Subcutaneous adipose tissue (tissue), 4 donors: Measurements from ENCODE around the gene GPR33. TPM values are rescaled to one million over a fixed set of nuclear protein-coding genes. Genes with fewer than 3 reads are reported as not detected.

ENCODE experiments used
- total RNA-seq, 4 donors: library from RNA; depleted of rRNA; stranded (reverse); fragments of >200 nt; gene quantifications; one replicate each; pipeline ENCODE4 v1.1.0, GENCODE V29; 2016
- TF ChIP-seq, protein P1 (sequence below): fragments of 450-650 bp; IDR thresholded peaks from one replicate; pipeline ENCODE4 v1.5.1; 2016; ENCODE audit warnings: low read depth, mild to moderate bottlenecking, control low read depth, antibody characterized with exemption, moderate library complexity

The GPR33 gene
- total RNA-seq, 4 donors from 2014 or later, result not detected

GRCh38 chr14:31461545-31461944 lies 26.3 kb downstream of the GPR33 start:
- TF ChIP-seq, protein P1, sequence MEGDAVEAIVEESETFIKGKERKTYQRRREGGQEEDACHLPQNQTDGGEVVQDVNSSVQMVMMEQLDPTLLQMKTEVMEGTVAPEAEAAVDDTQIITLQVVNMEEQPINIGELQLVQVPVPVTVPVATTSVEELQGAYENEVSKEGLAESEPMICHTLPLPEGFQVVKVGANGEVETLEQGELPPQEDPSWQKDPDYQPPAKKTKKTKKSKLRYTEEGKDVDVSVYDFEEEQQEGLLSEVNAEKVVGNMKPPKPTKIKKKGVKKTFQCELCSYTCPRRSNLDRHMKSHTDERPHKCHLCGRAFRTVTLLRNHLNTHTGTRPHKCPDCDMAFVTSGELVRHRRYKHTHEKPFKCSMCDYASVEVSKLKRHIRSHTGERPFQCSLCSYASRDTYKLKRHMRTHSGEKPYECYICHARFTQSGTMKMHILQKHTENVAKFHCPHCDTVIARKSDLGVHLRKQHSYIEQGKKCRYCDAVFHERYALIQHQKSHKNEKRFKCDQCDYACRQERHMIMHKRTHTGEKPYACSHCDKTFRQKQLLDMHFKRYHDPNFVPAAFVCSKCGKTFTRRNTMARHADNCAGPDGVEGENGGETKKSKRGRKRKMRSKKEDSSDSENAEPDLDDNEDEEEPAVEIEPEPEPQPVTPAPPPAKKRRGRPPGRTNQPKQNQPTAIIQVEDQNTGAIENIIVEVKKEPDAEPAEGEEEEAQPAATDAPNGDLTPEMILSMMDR, result no peak

DNA sequence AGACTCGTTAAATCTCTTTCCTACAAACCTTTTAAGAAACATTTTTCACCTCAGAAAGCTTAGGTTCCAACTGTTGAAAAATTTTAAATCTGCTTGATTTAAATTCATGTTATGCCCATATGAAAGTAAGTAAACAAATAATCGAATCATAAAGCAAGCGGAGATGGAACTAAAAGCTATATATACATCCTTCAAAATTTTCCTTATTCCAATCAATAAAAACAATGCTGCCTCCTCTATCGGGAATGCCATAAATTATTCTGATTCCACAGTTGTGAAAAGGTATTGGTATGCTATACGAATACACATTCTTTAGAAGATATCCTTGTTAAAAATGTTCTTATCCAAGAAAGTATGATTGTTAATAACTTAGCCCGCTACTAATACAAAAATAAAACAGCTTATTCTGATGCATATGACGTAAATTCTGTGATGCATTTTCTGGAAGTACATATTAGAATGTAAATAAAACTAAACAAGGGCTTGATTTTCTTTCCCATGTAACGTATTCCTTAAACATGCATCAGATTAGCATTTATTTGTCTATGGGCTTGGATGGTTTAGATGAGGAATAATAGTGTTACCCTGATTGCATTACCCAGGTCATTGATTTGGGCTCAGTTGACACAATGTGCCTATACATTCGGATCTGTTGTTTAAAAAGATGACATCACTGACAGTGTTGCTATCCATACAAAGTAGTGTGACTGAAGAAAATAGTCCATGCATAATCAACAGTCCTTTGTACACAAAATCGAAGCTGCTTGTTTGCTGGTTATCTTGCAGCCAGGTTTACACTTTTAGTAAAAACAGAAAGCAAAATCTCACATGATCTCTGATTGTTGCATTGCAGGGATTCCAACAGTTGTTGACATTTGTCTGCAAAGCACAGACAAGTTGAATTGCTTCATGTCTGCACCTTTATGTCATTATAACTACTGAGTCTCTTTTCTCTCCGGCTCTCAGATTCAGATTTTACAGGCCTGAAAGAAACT lies 29.9 kb downstream of the GPR33 start:
- TF ChIP-seq, protein P1, result no peak

DNA sequence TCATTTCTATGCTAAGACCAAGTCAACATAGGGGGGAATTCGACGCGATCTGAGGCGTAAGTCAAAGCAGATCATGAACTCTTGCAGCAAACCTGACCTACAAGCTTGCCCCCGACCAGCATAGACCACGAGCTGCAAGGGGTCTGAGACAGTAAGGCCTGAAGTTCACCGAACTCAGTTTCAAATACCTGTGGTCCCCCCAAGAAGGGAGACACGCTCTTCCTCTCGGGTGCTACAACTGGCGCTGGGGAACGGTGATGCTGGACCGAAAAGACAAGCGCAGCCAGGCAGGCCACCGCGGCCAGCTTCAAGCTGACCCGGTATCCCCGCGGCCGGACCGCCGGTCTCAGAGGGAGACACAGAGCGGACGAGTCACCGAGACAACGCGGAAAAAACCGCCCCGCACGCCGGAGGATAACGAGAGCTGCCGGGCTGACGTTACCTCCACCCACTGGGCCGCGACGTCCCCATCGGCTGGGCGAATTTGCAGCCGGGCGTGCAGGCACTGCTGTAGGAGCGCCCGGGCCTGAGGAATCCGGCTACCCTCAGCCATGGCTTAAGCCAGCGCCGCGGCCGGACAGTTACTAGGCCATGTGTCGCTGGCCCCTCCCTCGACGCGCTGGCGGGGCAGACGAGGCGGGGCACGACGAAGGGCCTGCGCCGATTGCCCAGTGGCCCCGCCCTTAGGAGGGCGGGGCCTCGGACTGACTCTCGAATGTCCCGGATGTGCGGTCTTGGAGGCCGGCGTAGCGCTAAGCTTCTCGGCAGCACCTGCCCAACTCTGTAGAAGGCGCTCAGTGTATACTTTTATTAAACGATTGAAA lies 30.8 kb downstream of the GPR33 start, which contains the start of gene DTD2:
Gene DTD2 (minus strand): TSS at position 666 of the 824 bp plus-strand sequence. CDS start 113 bp downstream, at position 553.
- TF ChIP-seq, protein P1, result no peak

DNA sequence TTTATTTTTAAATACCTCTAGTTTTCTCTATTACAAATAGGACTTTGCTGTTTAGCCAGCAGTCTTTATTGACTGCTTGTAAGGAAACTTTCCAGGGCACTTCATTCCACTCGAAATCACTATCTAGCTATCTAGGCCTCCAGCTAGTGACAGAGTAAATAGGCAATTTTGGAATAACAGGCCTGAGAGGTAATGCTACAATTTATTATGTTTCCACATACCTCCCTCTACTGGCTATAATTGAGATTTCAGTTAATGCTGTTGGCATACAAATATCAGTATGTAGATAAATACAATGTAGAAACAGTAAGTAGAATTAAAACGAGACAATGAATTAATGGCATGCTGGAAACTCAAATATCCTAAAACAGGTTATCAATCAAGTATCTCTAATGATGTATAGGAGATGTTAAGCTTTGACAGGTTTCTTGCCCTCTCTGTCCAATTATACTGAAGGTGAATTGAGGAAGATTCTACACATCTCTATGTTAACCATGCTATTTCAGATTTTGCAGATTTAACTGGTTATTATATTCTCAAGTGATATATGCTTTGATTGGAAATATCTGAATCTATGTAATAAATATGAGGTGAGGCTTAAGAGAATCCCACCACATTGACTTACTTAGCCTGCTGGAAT lies 37.7 kb downstream of the GPR33 start:
- TF ChIP-seq, protein P1, result no peak

DNA sequence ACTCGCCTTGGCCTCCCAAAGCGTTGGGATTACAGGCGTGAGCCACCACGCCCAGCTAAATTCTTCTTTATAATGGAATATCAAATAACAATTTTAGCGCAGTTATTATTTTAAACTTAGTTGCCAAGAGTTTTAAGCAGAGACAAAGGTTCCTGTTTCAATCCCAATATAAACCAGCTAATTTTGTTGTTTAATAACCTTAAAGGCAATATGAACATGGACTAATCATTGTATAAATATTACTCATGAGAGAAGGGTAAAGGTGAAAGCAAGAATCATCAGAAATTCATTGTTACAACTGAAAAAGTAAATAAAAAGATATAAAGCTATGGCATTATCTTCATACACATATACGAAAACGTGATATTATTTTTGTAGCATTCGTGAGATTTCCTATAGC lies 38.7 kb downstream of the GPR33 start:
- TF ChIP-seq, protein P1, result no peak

- TF ChIP-seq, protein P1, result no peak
Observed at GRCh38 chr14:31445703-31446102, 42.1 kb downstream of the GPR33 start.
